Heart right ventricle (tissue), 16 donors: ENCODE data around the gene SLC66A1. TPM values are rescaled to one million over a fixed set of nuclear protein-coding genes. Genes with fewer than 3 reads are reported as not detected.

ENCODE experiments used
- ATAC-seq, 8 donors: fragments of 200-7000 bp; cut with Tn5 transposase; one replicate each; pipeline ENCODE4 v1.9.1; 2020; ENCODE audit warnings: mild to moderate bottlenecking in 8 of 8, moderate library complexity in 8 of 8, moderate number of reproducible peaks in 1 of 8
- DNase-seq, 2 donors: peaks; one replicate each; pipeline ENCODE4 v3.0.0-alpha.2; 2020
- H3K27ac ChIP-seq, 10 donors: fragments of 200-600 bp; sonication (generic) in 2 of 10; one replicate each; pipeline versions ENCODE4 v1.5.0 to v1.8.0; 2020 to 2022; ENCODE audit warnings: mild to moderate bottlenecking in 3 of 10
- H3K27me3 ChIP-seq, 7 donors: fragments of 200-600 bp; one replicate each; pipeline ENCODE4 v1.8.0; 2021 to 2022; ENCODE audit warnings: mild to moderate bottlenecking in 2 of 7
- H3K36me3 ChIP-seq, 9 donors: fragments of 200-600 bp; sonication (generic) in 1 of 9; one replicate each; pipeline versions ENCODE4 v1.5.0 to v1.8.0; 2020 to 2022; ENCODE audit warnings: mild to moderate bottlenecking in 2 of 9
- H3K4me1 ChIP-seq, 9 donors: fragments of 200-600 bp; sonication (generic) in 1 of 9; one replicate each; pipeline versions ENCODE4 v1.5.0 to v1.8.0; 2020 to 2022; ENCODE audit warnings: mild to moderate bottlenecking in 4 of 9
- H3K4me3 ChIP-seq, 10 donors: fragments of 200-600 bp; sonication (generic) in 2 of 10; one replicate each; pipeline versions ENCODE4 v1.5.0 to v1.8.0; 2020 to 2022; ENCODE audit warnings: mild to moderate bottlenecking in 7 of 10, moderate library complexity in 2 of 10
- H3K9me3 ChIP-seq, 11 donors: fragments of 200-600 bp in 10 of 11; sonication (generic) in 2 of 11; one replicate each; pipeline versions ENCODE4 v1.5.0 to v1.8.0; 2013 to 2022; ENCODE audit warnings: mild to moderate bottlenecking in 2 of 11, control low read depth in 1 of 11, moderate library complexity in 1 of 11
- WGBS, 2 donors: extraction: QIAGEN DNeasy Blood & Tissue Kit; methylation state at CpG; one replicate each; pipeline ENCODE4 v1.1.7; 2013; ENCODE audit warnings: inconsistent platforms in 1 of 2; 5-methylcytosine and 5-hydroxymethylcytosine counted together
- intact Hi-C, 10 donors: fragments of 100-400 bp; cut with DNase I; formaldehyde crosslinking; loops; one replicate each; pipeline versions ENCODE4 v1.11.1 to v1.14.2; 2022
- polyA plus RNA-seq, 2 donors: library from polyadenylated mRNA; stranded (reverse); fragments of 200-250 nt; gene quantifications; one replicate each; pipeline ENCODE4 v1.2.3, GENCODE V29; 2013
- total RNA-seq, 10 donors: library from RNA; stranded (reverse); fragmentation: NEBNext Ultra II Directional in 3 of 10; extraction: Animal tissue kit (Norgen Biotek cat#: 25700) in 3 of 10; gene quantifications; one replicate each; pipeline versions ENCODE4 v1.2.1 to v1.2.4, GENCODE V29; 2021 to 2023
- TF ChIP-seq, protein P1 (sequence below), 9 donors: fragments of 200-600 bp; sonication (generic) in 2 of 9; IDR thresholded peaks; one replicate each; pipeline versions ENCODE4 v1.5.0 to v1.8.0; 2021 to 2022; ENCODE audit warnings: antibody characterized with exemption in 9 of 9, mild to moderate bottlenecking in 5 of 9, moderate library complexity in 1 of 9
- donor health status: Arrhythmogenic right ventricular cardiomyopathy.
- donor health status: ischemic (EF 13 %, LVEDD 7.1; RV severe dilation, severe dysfunction).
- donor health status: healthy with polysubstance abuse.
- donor health status: DM: no; HTN: yes; CAD: no.
- donor health status: DM: no; HTN: no; CAD: no.
- donor health status: ischemic (EF 25% LVEDD 6.9; RV normal size, moderate dysfunction).
- donor health status: ischemic (EF 25% LVEDD 5.7; RV mildly dilated, moderate dysfunction).
- donor health status: healthy.
- donor health status: DM: yes; HTN: yes; CAD: no.
- donor health status: Ischemic cardiomyopathy.
- donor health status: ischemic (EF 35%, LVEDD 5.7; RV mildly dilated, moderate dysfunction).
- donor health status: nonischemic (EF 11% LVEDD 7.7; RV severe dilation, severe dysfunction).
- donor health status: DM: yes; HTN: yes; CAD: no.
- donor health status: PGD.
- donor health status: ischemic (EF 29% LVEDD 5.4; RV normal size, mild dysfunction).
- donor health status: nonischemic (EF 23%, LVEDD 6.1; RV moderate dilation, normal function).

Gene SLC66A1
- total and polyA plus RNA-seq, 12 donors: 4.2 to 18.0 (median 7.1) TPM

DNA sequence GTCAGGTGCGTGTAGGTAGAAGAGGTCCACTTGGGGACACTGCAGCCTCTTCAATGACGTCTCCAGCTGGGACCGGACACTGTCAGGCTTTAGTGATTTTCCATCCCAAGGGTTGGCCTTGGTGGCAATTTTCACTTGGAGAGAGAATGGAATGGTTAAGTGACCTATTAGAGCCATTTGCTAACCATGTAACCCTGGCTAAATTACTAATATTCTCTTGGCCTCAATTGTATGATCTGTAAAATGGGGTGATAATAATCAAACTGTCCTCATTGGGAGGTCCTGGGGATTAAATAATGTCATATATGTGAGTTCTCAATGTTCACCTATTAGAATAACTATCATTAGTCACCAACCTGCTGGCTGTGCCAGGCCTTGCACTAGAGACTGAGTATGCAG lies 3.6 kb upstream of the SLC66A1 start:
- peaks cover 0 to 53% (median 37%) of the 10 kb centered on the region in 9 donors for H3K36me3 ChIP-seq

DNA sequence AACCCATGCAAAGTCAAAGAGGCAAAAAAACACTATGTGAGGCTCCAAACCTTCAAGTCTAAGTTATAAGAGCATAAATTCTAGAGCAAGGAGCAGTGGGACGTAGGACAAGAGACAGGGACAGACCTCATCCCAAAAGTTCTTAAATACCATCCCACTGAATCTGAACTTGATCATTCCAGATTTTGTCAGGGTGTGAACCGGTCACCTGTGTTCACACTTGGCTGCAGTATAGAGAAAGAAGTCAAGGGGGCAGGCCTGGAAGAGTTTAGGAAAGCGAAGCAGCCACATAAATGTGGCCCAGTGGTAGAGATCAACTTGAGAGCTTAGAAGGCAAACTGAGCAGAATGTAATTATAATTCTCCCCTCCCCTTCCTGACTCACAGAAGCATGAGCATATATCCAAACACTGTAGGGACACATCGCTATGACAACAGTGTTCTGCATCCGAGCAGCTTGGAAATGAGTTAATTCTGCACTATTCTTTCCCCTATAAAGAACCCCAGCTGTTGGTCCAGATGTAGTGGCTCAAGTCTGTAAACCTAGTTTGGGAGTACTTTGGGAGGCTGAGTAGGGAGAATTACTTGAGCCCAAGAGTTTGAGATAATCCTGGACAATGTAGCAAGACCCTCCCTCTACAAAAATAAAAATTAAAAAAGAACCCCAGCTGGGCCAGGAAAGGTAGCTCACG lies 2.9 kb upstream of the SLC66A1 start:
- no peaks in the 10 kb centered on the region for H3K9me3 ChIP-seq
- H3K4me3 ChIP-seq: no peak overlapping the region
- WGBS, 2 donors: 79 to 90% methylated on average over 6 of the region's 6 CpGs
- no peaks in the 10 kb centered on the region for H3K27me3 ChIP-seq
- DNase-seq (no peak), ATAC-seq (no peak)
- H3K4me1 ChIP-seq: peaks cover 9 to 32% (median 20%) of the 10 kb centered on the region in 9 donors
- H3K36me3 ChIP-seq: peaks cover 0 to 45% (median 29%) of the 10 kb centered on the region in 9 donors
- no peak overlapping the region for H3K27ac ChIP-seq
- TF ChIP-seq, protein P1, sequence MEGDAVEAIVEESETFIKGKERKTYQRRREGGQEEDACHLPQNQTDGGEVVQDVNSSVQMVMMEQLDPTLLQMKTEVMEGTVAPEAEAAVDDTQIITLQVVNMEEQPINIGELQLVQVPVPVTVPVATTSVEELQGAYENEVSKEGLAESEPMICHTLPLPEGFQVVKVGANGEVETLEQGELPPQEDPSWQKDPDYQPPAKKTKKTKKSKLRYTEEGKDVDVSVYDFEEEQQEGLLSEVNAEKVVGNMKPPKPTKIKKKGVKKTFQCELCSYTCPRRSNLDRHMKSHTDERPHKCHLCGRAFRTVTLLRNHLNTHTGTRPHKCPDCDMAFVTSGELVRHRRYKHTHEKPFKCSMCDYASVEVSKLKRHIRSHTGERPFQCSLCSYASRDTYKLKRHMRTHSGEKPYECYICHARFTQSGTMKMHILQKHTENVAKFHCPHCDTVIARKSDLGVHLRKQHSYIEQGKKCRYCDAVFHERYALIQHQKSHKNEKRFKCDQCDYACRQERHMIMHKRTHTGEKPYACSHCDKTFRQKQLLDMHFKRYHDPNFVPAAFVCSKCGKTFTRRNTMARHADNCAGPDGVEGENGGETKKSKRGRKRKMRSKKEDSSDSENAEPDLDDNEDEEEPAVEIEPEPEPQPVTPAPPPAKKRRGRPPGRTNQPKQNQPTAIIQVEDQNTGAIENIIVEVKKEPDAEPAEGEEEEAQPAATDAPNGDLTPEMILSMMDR (IDR thresholded peaks at IDR 0.05): no peak
- intact Hi-C loops: no loop called here

More for the DNA sequence above, 3.6 kb upstream of the SLC66A1 start:
- Histone ChIP-seq H3K27ac (no peak overlapping the region), H3K27me3 (no peaks in the 10 kb centered on the region), H3K4me3 (no peak overlapping the region), H3K9me3 (no peaks in the 10 kb centered on the region), H3K4me1 (peaks cover 9 to 27% (median 17%) of the 10 kb centered on the region in 9 donors)
- TF ChIP-seq, protein P1 (IDR thresholded peaks at IDR 0.05): no peak
- intact Hi-C loops: no loop called here
- WGBS, 2 donors: 98 to 99% methylated on average over 3 of the region's 3 CpGs
- no peak for ATAC-seq
- no peak for DNase-seq

DNA sequence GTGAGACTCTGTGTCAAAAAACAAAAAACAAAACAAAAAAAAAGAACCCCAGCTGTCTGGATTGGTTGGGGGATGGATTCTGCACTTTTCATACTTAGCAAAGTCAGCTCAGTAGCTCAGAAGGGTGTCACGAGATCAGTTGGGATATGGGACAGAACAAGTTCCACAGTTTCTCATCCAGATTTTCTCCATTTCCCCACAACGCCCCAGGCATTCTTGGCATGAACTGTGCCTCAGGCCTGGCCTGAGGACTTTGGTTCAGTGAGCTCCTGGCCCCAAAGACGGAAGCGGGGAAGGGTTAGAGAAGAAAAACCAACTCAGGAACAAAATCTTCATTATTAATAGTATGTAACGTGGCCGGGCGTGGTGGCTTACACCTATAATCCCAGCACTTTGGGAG lies 2.1 kb upstream of the SLC66A1 start:
- TF ChIP-seq, protein P1 (IDR thresholded peaks at IDR 0.05): no peak
- 90 to 96% methylated on average over 7 of the region's 7 CpGs for WGBS, 2 donors
- Histone ChIP-seq H3K4me1 (peaks cover 9 to 36% (median 24%) of the 10 kb centered on the region in 9 donors), H3K27me3 (no peaks in the 10 kb centered on the region), H3K36me3 (peaks cover 0 to 40% (median 21%) of the 10 kb centered on the region in 9 donors), H3K4me3 (no peak overlapping the region), H3K27ac (no peak overlapping the region), H3K9me3 (no peaks in the 10 kb centered on the region)
- ATAC-seq (no peak), DNase-seq (no peak)
- intact Hi-C loops: no loop called here

DNA sequence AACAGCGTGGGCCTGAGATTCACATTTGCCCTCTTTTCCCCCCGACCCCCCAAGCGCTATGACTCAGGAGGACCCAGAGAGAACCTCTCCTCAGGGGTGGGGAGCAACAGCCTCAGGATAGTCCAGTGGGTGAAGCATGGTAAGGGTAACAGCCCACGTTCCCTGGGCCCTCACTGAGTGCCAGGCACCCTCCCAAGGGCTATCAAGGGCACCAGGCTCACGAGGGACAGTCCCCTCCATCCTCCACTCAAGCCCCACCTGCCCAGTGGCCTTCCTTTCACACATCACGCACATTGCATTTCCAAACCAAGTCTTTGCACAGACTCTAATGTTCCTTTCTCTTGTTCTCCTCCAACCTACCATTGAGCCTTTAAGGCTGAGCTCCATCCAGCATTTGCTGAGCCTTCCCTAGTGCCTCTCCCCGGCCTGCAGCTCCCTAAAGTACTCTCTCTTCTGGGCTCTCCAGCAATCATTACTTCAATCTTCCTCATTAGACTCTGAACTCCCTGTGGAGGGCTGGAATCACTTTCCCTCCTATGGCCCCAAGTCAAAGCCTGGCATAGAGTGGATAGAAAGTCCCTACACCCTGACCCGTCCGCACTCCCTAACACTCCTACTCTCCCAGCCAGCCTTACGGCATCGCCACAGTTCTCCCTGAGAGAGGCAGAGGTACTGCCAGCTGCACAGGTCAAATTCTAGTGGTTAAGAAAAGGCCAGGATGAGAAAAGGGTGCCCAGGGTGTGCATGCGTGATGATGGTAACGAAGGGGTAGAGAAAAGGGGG lies 1.2 kb upstream of the SLC66A1 start:
- TF ChIP-seq, protein P1 (IDR thresholded peaks at IDR 0.05): no peak
- Histone ChIP-seq H3K27me3 (no peaks in the 10 kb centered on the region), H3K9me3 (no peaks in the 10 kb centered on the region), H3K36me3 (peaks cover 0 to 31% (median 13%) of the 10 kb centered on the region in 9 donors), H3K4me3 (peak overlapping the region; percentile 43 to 99 (median 81)), H3K27ac (peak overlapping the region in 2 of 10 donors; percentile 90 to 92), H3K4me1 (peaks cover 9 to 44% (median 27%) of the 10 kb centered on the region in 9 donors)
- no peak for DNase-seq
- WGBS, 2 donors: 43 to 52% methylated on average over 13 of the region's 13 CpGs
- ATAC-seq: no peak
- intact Hi-C loops: no loop called here
